ENCODE results near the gene PLEKHA4. TPM values are rescaled to one million over a fixed set of nuclear protein-coding genes. Genes with fewer than 3 reads are reported as not detected.
A peak's percentile ranks its signal among the peaks of the same experiment; 100 is the strongest.

PLEKHA4 gene
- total and polyA plus RNA-seq, 9 of the 15 experiments (the other 6 are each of a cell fraction or from before 2014, with no cell fraction given), result 0.07 to 30.8 (median 11.4) TPM

GRCh38 chr19:48873476-48874302, 5.3 kb upstream of the PLEKHA4 start (continued):
- TF ChIP-seq KDM5B (IDR thresholded peaks at IDR 0.05; ENCODE audit: insufficient replicate concordance, low read depth, low read length) (peak; percentile 45), MYC (IDR thresholded peaks at IDR 0.05; ENCODE audit: low read depth, low read length) (peak; percentile 93), MYC (CRISPR knock-in tag; IDR thresholded peaks at IDR 0.05; ENCODE audit: borderline replicate concordance, low read depth) (no peak), RFX7 (CRISPR knock-in tag; IDR thresholded peaks at IDR 0.05) (no peak), ZNF778 (CRISPR knock-in tag; IDR thresholded peaks at IDR 0.05) (no peak), KAT7 (CRISPR knock-in tag; IDR thresholded peaks at IDR 0.05; ENCODE audit: borderline replicate concordance) (peak; percentile 45; the same call in 1 of the 2 replicates), YY1 (IDR thresholded peaks at IDR 0.05; ENCODE audit: borderline replicate concordance in 1 of 3, control insufficient read depth in 1 of 3, extremely low read depth in 1 of 3, insufficient read depth in 3 of 3, insufficient read length in 1 of 3, insufficient replicate concordance in 2 of 3, low read depth in 1 of 3, low read length in 2 of 3) (peak in 1 of 3 experiments; percentile 66), USF2 (CRISPR knock-in tag; IDR thresholded peaks at IDR 0.05) (no peak), ATF6 (CRISPR knock-in tag; IDR thresholded peaks at IDR 0.05) (no peak), RNF219 (CRISPR knock-in tag; IDR thresholded peaks at IDR 0.05) (no peak), TCF7L2 (IDR thresholded peaks at IDR 0.05; ENCODE audit: low read depth, low read length) (no peak), FIP1L1 (IDR thresholded peaks at IDR 0.05; ENCODE audit: low read depth, low read length, poor library complexity, severe bottlenecking) (no peak), ZNF212 (CRISPR knock-in tag; IDR thresholded peaks at IDR 0.05) (no peak; the same call in 1 of the 2 replicates), HMGN3 (IDR thresholded peaks at IDR 0.05; ENCODE audit: borderline replicate concordance, extremely low read depth, insufficient read length, low read depth, low read length) (no peak)
- TF ChIP-seq, protein P1, sequence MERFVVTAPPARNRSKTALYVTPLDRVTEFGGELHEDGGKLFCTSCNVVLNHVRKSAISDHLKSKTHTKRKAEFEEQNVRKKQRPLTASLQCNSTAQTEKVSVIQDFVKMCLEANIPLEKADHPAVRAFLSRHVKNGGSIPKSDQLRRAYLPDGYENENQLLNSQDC (CRISPR knock-in tag; IDR thresholded peaks at IDR 0.05), result no peak
- TF ChIP-seq, protein P2, sequence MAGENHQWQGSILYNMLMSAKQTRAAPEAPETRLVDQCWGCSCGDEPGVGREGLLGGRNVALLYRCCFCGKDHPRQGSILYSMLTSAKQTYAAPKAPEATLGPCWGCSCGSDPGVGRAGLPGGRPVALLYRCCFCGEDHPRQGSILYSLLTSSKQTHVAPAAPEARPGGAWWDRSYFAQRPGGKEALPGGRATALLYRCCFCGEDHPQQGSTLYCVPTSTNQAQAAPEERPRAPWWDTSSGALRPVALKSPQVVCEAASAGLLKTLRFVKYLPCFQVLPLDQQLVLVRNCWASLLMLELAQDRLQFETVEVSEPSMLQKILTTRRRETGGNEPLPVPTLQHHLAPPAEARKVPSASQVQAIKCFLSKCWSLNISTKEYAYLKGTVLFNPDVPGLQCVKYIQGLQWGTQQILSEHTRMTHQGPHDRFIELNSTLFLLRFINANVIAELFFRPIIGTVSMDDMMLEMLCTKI (IDR thresholded peaks at IDR 0.05; ENCODE audit: partially characterized antibody), result no peak
